Measurements from ENCODE around the gene RBPMS2.

GRCh38 chr15:64762546-64762945 is 12.8 kb downstream of the RBPMS2 start:
- TF ChIP-seq POLR2A (IDR thresholded peaks at IDR 0.05), result no peak
- TF ChIP-seq CTCF (IDR thresholded peaks at IDR 0.05), result no peak

Data from uterus (tissue), 2 donors.